HG03196 (cell line): Measurements from ENCODE around the gene TAX1BP1.

ENCODE experiments used
- ATAC-seq: cut with Tn5 transposase; IDR thresholded peaks from one replicate; pipeline ENCODE4 v1.9.1; 2021; ENCODE audit not compliant: unreplicated experiment

Gene TAX1BP1

GRCh38 chr7:27777662-27778061 lies 37.7 kb downstream of the TAX1BP1 start:
- ATAC-seq: no peak

GRCh38 chr7:27779873-27780272 lies 39.9 kb downstream of the TAX1BP1 start:
- no peak for ATAC-seq

GRCh38 chr7:27781188-27781587 lies 41.2 kb downstream of the TAX1BP1 start:
- no peak for ATAC-seq

GRCh38 chr7:27782849-27783248 lies 42.9 kb downstream of the TAX1BP1 start:
- ATAC-seq: no peak

- no peak for ATAC-seq
Observed at GRCh38 chr7:27784399-27785053, 44.6 kb downstream of the TAX1BP1 start.

GRCh38 chr7:27788437-27788836 lies 48.5 kb downstream of the TAX1BP1 start:
- no peak for ATAC-seq

GRCh38 chr7:27793780-27794179 lies 53.8 kb downstream of the TAX1BP1 start:
- ATAC-seq: no peak

- ATAC-seq: no peak
Observed at GRCh38 chr7:27795977-27796376, 56.0 kb downstream of the TAX1BP1 start.

GRCh38 chr7:27799212-27799611 lies 59.2 kb downstream of the TAX1BP1 start:
- no peak for ATAC-seq

- no peak for ATAC-seq
Observed at GRCh38 chr7:27802999-27803398, 63.0 kb downstream of the TAX1BP1 start.

GRCh38 chr7:27804139-27804538 lies 64.2 kb downstream of the TAX1BP1 start:
- ATAC-seq: no peak

GRCh38 chr7:27808626-27809025 lies 68.7 kb downstream of the TAX1BP1 start:
- ATAC-seq: no peak

- ATAC-seq: no peak
Observed at GRCh38 chr7:27810186-27810585, 70.2 kb downstream of the TAX1BP1 start.

GRCh38 chr7:27812706-27813105 lies 72.7 kb downstream of the TAX1BP1 start:
- no peak for ATAC-seq

- no peak for ATAC-seq
Observed at GRCh38 chr7:27822245-27822644, 82.3 kb downstream of the TAX1BP1 start.

- no peak for ATAC-seq
Observed at GRCh38 chr7:27825891-27826290, 85.9 kb downstream of the TAX1BP1 start.

- no peak for ATAC-seq
Observed at GRCh38 chr7:27826357-27826756, 86.4 kb downstream of the TAX1BP1 start.

- no peak for ATAC-seq
Observed at GRCh38 chr7:27834179-27834921, 94.4 kb downstream of the TAX1BP1 start.

GRCh38 chr7:27835376-27835775 lies 95.4 kb downstream of the TAX1BP1 start:
- ATAC-seq: no peak

- no peak for ATAC-seq
Observed at GRCh38 chr7:27836536-27836935, 96.6 kb downstream of the TAX1BP1 start.

- ATAC-seq: no peak
Observed at GRCh38 chr7:27839099-27839498, 99.1 kb downstream of the TAX1BP1 start.

GRCh38 chr7:27840313-27840712 lies 100.4 kb downstream of the TAX1BP1 start:
- ATAC-seq: no peak
